HG02759 (cell line): Measurements from ENCODE around the gene TBC1D7.

ENCODE experiments used
- ATAC-seq: cut with Tn5 transposase; IDR thresholded peaks from one replicate; pipeline ENCODE4 v1.9.1; 2021; ENCODE audit warnings: mild to moderate bottlenecking, moderate library complexity; ENCODE audit not compliant: unreplicated experiment

The TBC1D7 gene

GRCh38 chr6:13296536-13296997 is 31.8 kb downstream of the TBC1D7 start:
- no peak for ATAC-seq

GRCh38 chr6:13295576-13295975 is 32.8 kb downstream of the TBC1D7 start:
- no peak for ATAC-seq

GRCh38 chr6:13294499-13295069 is 33.8 kb downstream of the TBC1D7 start:
- no peak for ATAC-seq

- no peak for ATAC-seq
Observed at GRCh38 chr6:13292774-13293173, 35.6 kb downstream of the TBC1D7 start.

- no peak for ATAC-seq
Observed at GRCh38 chr6:13290335-13290734, 38.0 kb downstream of the TBC1D7 start.

DNA sequence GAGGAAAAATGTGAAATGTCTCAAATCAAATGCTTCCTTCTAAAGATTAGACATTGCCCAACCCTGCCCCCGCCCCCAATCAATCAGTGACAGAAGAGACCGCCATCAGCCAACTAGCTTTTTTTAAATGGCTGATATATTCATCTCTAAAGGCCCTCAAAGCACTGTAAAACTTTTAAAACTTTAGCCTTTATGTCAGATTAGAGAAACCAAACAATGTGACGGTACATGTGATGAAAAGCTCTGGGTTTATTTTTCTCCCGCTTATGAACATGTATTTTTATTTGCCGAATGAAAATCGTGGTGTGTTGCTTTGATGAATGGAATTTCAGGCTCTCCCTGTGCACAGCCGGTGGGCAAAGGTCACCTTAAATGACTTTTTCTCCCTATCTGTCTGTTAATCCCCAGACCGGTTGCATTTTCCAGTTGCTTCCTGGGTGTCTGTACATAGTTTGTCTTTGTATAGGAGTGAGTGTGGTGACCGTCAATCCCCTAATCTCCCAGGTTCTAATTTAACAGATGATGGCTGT is 38.5 kb downstream of the TBC1D7 start:
- no peak for ATAC-seq

- ATAC-seq, result no peak
Observed at GRCh38 chr6:13288969-13289391, 39.4 kb downstream of the TBC1D7 start.

DNA sequence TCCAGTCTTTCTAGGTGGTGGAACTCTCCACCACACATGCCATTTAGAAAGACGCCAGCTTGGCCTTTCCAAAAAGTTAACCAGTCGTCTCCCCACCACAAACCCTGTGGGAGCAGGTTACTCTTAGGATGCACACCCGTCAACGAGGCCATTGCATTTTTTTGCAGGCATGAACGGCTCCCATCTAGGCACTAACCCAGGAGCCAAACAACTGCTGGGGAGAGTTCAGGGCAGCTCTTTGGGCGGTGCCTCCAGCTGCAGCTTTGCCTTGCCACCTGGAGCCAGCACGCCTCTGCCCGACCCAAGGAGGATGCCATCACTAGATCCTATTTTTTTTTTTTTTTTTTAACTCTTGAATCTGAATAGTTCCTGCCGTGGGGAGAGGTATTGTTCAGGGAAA is 39.9 kb downstream of the TBC1D7 start:
- ATAC-seq, result no peak

- no peak for ATAC-seq
Observed at GRCh38 chr6:13287104-13287503, 41.2 kb downstream of the TBC1D7 start.

GRCh38 chr6:13286181-13286580 is 42.2 kb downstream of the TBC1D7 start:
- no peak for ATAC-seq

GRCh38 chr6:13285705-13286104 is 42.6 kb downstream of the TBC1D7 start:
- ATAC-seq, result no peak

DNA sequence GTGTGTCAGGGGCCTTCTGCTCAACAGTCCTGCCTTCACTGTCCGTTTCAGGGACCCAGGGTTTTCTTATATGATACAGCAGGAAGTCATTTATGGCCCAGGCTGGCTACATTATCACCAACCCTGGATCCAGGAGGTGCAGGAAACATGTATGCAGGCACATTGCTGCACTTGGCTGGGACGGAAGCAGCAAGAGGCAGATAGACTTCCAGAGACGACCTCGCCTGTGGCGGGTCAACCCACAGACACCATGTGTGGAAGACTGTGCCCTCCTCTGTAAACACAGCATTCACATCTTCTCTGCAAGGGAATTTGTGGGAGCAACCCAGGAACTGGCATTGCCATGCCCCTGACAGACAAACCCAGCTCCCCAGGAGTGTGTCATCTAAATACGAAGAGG is 43.7 kb downstream of the TBC1D7 start:
- ATAC-seq, result no peak

DNA sequence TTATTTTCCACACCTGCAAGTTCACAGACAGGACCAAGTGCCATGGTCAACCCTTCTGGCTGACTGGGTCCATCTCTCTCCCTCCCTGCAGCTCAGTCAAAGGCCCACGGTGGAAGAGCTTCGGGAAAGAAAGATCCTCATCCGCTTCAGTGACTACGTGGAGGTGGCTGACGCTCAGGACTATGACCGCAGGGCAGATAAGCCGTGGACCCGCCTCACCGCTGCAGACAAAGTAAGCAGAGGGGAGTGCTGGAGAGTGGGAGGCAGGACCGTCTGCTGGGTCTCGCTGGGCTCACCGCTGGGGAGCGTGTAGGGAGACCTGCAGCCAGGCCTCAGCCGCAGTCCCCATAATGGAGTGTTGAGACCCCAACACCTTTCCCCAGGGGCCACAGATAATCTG is 45.0 kb downstream of the TBC1D7 start:
- ATAC-seq, result no peak

DNA sequence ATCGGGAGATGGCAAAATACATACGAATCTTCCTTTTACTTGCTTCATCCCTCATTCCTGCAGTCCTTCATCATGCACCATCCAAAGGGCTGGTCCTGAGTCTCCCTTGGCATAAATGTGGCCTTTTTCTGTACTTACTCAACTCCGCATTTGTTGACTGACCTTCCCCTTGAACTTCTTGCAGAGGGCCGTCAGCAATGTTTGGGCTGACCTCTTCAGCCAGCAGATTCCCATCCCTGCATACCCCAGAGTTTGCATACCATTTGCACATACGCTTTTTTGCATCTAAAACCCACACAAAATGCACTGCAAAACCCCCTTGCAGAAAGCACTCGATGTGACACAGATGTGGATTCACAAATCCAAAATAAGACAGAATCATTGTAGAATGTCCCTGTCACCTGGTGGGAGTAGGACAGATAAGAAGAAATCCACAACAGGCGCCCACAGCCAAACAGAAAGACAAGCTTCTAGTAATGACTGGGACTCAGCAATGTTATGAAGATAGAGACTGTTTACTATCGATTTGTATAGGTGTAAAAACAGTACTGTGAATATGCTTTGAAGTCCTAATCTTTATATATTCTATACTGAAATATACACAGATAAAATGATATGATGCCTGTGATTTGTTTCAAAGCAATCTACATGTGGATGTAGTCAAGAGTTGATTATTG is 45.8 kb downstream of the TBC1D7 start:
- no peak for ATAC-seq

DNA sequence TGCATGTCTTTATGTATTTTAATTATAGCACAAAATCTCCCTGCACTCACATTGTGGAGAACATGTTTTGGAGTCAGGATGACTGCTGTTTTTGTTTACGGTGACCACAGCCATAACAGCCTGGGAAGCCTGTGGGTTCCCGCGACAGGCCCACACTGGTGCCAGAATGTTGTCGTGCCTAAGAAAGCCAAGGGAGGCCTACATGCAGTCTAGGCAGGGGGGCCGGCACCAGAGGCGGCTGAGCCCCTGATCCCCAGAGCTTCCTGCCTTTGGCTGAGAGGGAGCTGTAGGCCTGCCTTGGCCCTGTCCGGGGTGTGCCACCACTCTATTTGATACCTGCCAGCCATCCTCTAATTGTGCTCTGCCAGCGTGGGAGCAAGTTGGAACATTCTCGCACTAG is 46.7 kb downstream of the TBC1D7 start:
- ATAC-seq, result no peak

- no peak for ATAC-seq
Observed at GRCh38 chr6:13280254-13280653, 48.1 kb downstream of the TBC1D7 start.

DNA sequence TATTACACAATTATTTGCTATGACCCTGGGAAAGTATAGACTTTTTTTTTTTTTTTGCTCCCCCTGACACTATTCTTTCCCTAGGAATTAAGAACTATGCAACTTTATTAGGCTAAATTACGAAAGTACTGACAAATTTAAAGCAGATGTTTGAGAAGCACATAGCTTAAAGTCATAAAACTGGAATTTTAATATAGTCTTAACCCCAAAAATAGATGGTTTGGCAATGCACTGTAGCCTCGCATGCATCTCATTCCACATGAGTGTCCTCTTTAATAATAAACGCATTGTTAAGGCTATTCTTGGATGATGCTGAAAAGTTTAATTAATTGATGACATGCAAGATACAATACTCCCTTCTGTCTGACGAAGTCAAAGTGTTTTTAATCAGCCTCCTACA is 49.3 kb downstream of the TBC1D7 start:
- no peak for ATAC-seq

- ATAC-seq, result no peak
Observed at GRCh38 chr6:13278164-13278563, 50.2 kb downstream of the TBC1D7 start.

DNA sequence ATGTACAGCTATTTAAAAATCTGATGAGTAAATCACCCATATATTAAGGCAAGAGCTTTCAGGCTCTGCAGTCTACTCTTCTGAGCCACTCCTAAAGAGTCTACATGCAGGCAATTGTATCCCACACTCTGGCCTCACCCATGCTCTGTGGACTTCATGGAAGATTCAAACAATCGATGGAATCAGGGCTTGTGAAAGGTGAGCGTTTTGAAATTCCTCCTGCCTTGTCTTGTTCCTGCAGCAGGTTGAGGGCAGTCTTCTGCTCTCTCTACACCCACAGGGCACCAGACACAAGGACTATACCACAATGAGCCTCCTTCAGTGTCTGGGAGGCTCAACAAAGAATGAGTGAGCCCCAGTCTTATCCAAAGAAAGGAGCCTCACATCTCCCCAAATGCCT is 51.1 kb downstream of the TBC1D7 start:
- ATAC-seq, result no peak

DNA sequence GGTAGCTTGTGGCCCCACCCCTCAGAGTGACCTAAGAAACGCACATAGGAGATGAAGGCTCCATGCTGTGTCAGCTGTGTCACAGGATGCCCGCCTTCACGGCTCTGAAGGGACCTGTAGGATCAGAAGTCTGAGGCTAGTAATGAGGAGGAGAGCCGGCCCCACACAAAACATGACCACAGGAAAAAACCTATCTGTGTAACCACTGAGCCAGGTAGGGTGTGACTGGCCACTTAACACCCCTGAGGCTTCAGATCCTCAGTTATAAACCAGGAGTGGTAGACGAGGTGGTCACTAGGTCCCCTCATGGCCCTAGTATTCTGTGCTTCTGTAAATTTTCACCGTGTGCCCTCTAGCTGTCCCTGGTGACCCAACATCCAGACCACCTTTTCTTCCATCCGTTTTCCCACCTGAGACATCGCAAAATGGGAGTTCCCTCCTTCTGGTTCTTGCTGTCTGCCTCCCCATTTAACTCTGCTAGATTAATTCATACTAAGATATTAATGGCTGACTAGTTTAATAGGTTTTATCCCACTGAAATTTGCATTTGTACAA is 52.8 kb downstream of the TBC1D7 start:
- no peak for ATAC-seq

DNA sequence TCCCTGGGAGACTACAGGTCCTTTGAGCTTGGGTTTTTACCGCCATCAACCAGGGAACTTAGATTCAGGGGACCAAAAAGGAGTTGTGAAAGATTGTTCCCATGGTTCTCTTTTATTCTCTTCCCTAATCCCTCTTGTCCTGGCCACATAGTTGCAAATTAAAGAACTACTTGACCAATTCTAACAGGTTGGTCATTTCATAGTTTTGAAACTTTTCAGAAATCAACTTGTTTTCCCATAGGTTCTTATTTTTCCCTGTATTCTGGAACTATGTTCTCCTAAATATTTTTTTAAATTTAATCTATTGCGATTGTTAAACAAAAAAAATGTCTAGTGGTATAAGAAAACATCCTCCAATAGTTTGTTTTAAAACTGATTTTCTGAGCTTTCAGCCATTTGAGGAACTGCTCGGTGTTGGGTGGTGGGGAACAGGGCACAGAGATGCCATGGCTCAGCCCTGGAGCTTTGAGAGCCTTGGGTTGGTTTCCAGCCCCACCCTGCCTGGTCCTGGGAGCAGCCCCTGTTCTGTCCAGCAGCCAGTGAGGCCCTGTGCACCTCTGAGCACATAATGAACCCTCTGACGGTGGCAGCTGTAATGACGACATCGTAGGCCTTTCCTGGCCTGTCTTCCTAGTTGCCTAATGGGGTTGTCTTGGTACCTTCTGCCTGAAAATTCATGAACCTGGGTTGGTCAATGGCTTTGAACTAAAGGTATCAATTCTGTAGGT is 53.5 kb downstream of the TBC1D7 start:
- no peak for ATAC-seq
